GM12878 (cell line): ENCODE measurements around the gene LUZP2. TPM values are rescaled to one million over a fixed set of nuclear protein-coding genes. Genes with fewer than 3 reads are reported as not detected.

Source experiments
- ATAC-seq: fragments of 200-7000 bp; cut with Tn5 transposase; 3 replicates; pipeline ENCODE4 v1.9.1; 2020; ENCODE audit warnings: mild to moderate bottlenecking, moderate library complexity
- BruUV-seq: library from RNA; stranded (reverse); fragments of 400-500 nt; replicated peaks from 2 replicates; lab custom pipeline; 2021; lab: Mats Ljungman, UMichigan
- CTCF ChIA-PET: fragments of 300-600 bp; sonication (Branson Sonifier 250); formaldehyde crosslinking; extraction: SDS; loops from one replicate; lab custom pipeline; 2021; ENCODE audit warnings: inconsistent platforms; lab: Yijun Ruan, JAX
- POLR2A ChIA-PET: fragments of 350-600 bp; formaldehyde crosslinking; extraction: SDS; loops from one replicate; lab custom pipeline; 2021; ENCODE audit warnings: inconsistent platforms; lab: Charles Lee
- RAD21 ChIA-PET: fragments of 300-600 bp; sonication (Branson Sonifier 250); formaldehyde crosslinking; loops from one replicate; lab custom pipeline; 2023; ENCODE audit warnings: antibody characterized with exemption; ENCODE audit not compliant: unreplicated experiment; lab: Charles Lee
- SMC1A ChIA-PET: fragments of 300-600 bp; sonication (Branson Sonifier 250); formaldehyde crosslinking; loops from one replicate; lab custom pipeline; 2023; ENCODE audit not compliant: unreplicated experiment, uncharacterized antibody; lab: Charles Lee
- DNase-seq: peaks from one replicate; pipeline ENCODE4 v3.0.0-alpha.2; 2011; ENCODE audit warnings: low read depth, low spot score
- FAIRE-seq: peaks from 3 replicates; lab custom pipeline; 2011; peaks lifted over from hg19 to GRCh38; lab: Jason Lieb, UNC
- H2AFZ ChIP-seq: 2 replicates; pipeline ENCODE4 v1.6.0; 2011; ENCODE audit warnings: low read depth, low read length, control low read depth; ENCODE audit not compliant: control insufficient read depth
- H3K27ac ChIP-seq: 2 replicates; pipeline ENCODE4 v1.5.1; 2011; ENCODE audit warnings: control low read depth; ENCODE audit not compliant: control insufficient read depth, insufficient read depth
- H3K27me3 ChIP-seq, 2 experiments: replicated peaks in 1 of 2; 2 replicates each; pipeline versions ENCODE4 v1.6.0 to v1.6.1; 2011; ENCODE audit warnings: low read length in 1 of 2; ENCODE audit not compliant: control insufficient read depth in 2 of 2, insufficient read depth in 2 of 2
- H3K36me3 ChIP-seq, 2 experiments: 2 replicates each; pipeline ENCODE4 v1.5.1; 2011; ENCODE audit warnings: low read length in 1 of 2; ENCODE audit not compliant: control insufficient read depth in 2 of 2, insufficient read depth in 2 of 2
- H3K4me1 ChIP-seq: 2 replicates; pipeline ENCODE4 v1.6.1; 2011; ENCODE audit warnings: mild to moderate bottlenecking, low read length, moderate library complexity, mixed read lengths; ENCODE audit not compliant: control insufficient read depth, insufficient read depth
- H3K4me2 ChIP-seq: 2 replicates; pipeline ENCODE4 v1.6.0; 2011; ENCODE audit warnings: control low read depth; ENCODE audit not compliant: control insufficient read depth, insufficient read depth
- H3K4me3 ChIP-seq: fragments of 200-600 bp; sonication (generic); 2 replicates; pipeline ENCODE4 v1.5.1; 2016
- H3K79me2 ChIP-seq: 2 replicates; pipeline ENCODE4 v1.6.0; 2011; ENCODE audit warnings: low read length; ENCODE audit not compliant: control insufficient read depth, insufficient read depth
- H3K9ac ChIP-seq: 2 replicates; pipeline ENCODE4 v1.8.0; 2011; ENCODE audit warnings: low read length, control low read depth, mixed read lengths; ENCODE audit not compliant: control insufficient read depth, insufficient read depth
- H3K9me3 ChIP-seq: replicated peaks from 3 replicates; pipeline ENCODE4 v1.5.1; 2011; ENCODE audit warnings: mild to moderate bottlenecking, low read length; ENCODE audit not compliant: control insufficient read depth, insufficient read depth
- H4K20me1 ChIP-seq: 2 replicates; pipeline ENCODE4 v1.6.0; 2011; ENCODE audit not compliant: control insufficient read depth, insufficient read depth
- CBFB ChIP-seq: IDR thresholded peaks from 2 replicates; pipeline ENCODE4 v1.6.1; 2016; ENCODE audit warnings: antibody characterized with exemption, low read depth
- FOXM1 ChIP-seq: IDR thresholded peaks from 2 replicates; pipeline ENCODE4 v1.6.1; 2012; ENCODE audit warnings: low read depth, mild to moderate bottlenecking, inconsistent platforms, low read length, moderate library complexity
- KLF5 ChIP-seq: fragments of 450-650 bp; IDR thresholded peaks from 2 replicates; pipeline ENCODE4 v1.6.1; 2014; ENCODE audit warnings: mild to moderate bottlenecking; ENCODE audit not compliant: partially characterized antibody
- MYB ChIP-seq: fragments of 150-350 bp; IDR thresholded peaks from 2 replicates; pipeline ENCODE4 v1.6.1; 2014; ENCODE audit warnings: mild to moderate bottlenecking, low read depth, low read length, borderline replicate concordance
- NBN ChIP-seq: fragments of 450-650 bp; IDR thresholded peaks from 2 replicates; pipeline ENCODE4 v1.6.1; 2016
- NR2C2 ChIP-seq: IDR thresholded peaks from 2 replicates; pipeline ENCODE4 v1.6.1; 2011; ENCODE audit warnings: borderline replicate concordance, low read depth; ENCODE audit not compliant: control insufficient read depth, insufficient read length
- NR2F1 ChIP-seq: fragments of 450-650 bp; conservative IDR thresholded peaks from 2 replicates; pipeline ENCODE4 v1.6.1; 2017; ENCODE audit warnings: mild to moderate bottlenecking
- NRF1 ChIP-seq: conservative IDR thresholded peaks from 2 replicates; pipeline ENCODE4 v1.6.1; 2011; ENCODE audit warnings: mild to moderate bottlenecking, low read depth, low read length, improper control_type of control experiment
- STAT1 ChIP-seq: fragments of 450-650 bp; conservative IDR thresholded peaks from 2 replicates; pipeline ENCODE4 v1.6.1; 2014; ENCODE audit warnings: antibody characterized with exemption, mild to moderate bottlenecking
- STAT3 ChIP-seq: IDR thresholded peaks from 2 replicates; pipeline ENCODE4 v1.6.1; 2011; ENCODE audit warnings: low read depth, low read length, improper control_type of control experiment
- ZNF207 ChIP-seq: fragments of 450-650 bp; IDR thresholded peaks from 2 replicates; pipeline ENCODE4 v1.6.1; 2014; ENCODE audit warnings: antibody characterized with exemption, mild to moderate bottlenecking, borderline replicate concordance
- ZNF24 ChIP-seq: fragments of 450-650 bp; IDR thresholded peaks from 2 replicates; pipeline ENCODE4 v1.6.1; 2017; ENCODE audit warnings: antibody characterized with exemption, mild to moderate bottlenecking
- WGBS: methylation state at CpG from one replicate; pipeline ENCODE4 v1.1.6; 2016; ENCODE audit warnings: low lambda C conversion rate; ENCODE audit not compliant: insufficient replicate concordance, insufficient coverage; ENCODE audit errors: missing lambda C conversion rate; 5-methylcytosine and 5-hydroxymethylcytosine counted together
- in situ Hi-C: fragments of 300-500 bp; cut with MboI; formaldehyde crosslinking; loops from 9 replicates; pipeline ENCODE4 v1.14.3; 2018; ENCODE audit warnings: mixed read lengths
- intact Hi-C: fragments of 100-400 bp; cut with micrococcal nuclease; formaldehyde crosslinking; loops from one replicate; pipeline ENCODE4 v1.14.2; 2022; ENCODE audit not compliant: unreplicated experiment
- polyA plus RNA-seq, 11 experiments: library from polyadenylated mRNA; depleted of rRNA in 4 of 11; unstranded in 6 of 11; stranded (reverse) in 5 of 11; fragments of >200 nt; fragmentation: Nextera tagmentation in 4 of 11; fragmentation: Illumina TruSeq in 1 of 11; extraction: Ambion mirVana in 4 of 11; extraction: Trizol in 1 of 11; gene quantifications; 1 replicate in 1 of 11; 2 replicates in 10 of 11; pipeline versions ENCODE4 v1.2.1 to v1.2.3, GENCODE V29; 2011 to 2016; ENCODE audit warnings: inconsistent platforms in 2 of 11, missing spikeins in 2 of 11, low read depth in 1 of 11
- total RNA-seq, 4 experiments: library from RNA; depleted of rRNA in 3 of 4; stranded (reverse); fragments of >200 nt in 3 of 4; fragmentation: Illumina TruSeq in 1 of 4; extraction: Trizol in 1 of 4; gene quantifications; 2 replicates each; pipeline versions ENCODE4 v1.2.1 to v1.2.3, GENCODE V29; 2013 to 2021
- TF ChIP-seq, protein P1 (sequence below): IDR thresholded peaks from 2 replicates; pipeline ENCODE4 v1.6.1; 2011; ENCODE audit warnings: borderline replicate concordance, low read depth, mild to moderate bottlenecking, moderate library complexity, mixed read lengths, low read length; ENCODE audit not compliant: insufficient read depth; ENCODE audit errors: extremely low read length
- TF ChIP-seq, protein P2 (sequence below): fragments of 450-650 bp; IDR thresholded peaks from 2 replicates; pipeline ENCODE4 v1.6.1; 2018; ENCODE audit warnings: mild to moderate bottlenecking, low read depth, moderate library complexity; ENCODE audit not compliant: partially characterized antibody
- TF ChIP-seq, protein P3 (sequence below): fragments of 450-650 bp; IDR thresholded peaks from 2 replicates; pipeline ENCODE4 v1.6.1; 2018; ENCODE audit warnings: borderline replicate concordance, mild to moderate bottlenecking; ENCODE audit not compliant: partially characterized antibody
- TF ChIP-seq, protein P4 (sequence below): fragments of 450-650 bp; formaldehyde crosslinking; IDR thresholded peaks from 2 replicates; pipeline ENCODE4 v1.5.0; 2022; ENCODE audit warnings: mild to moderate bottlenecking, missing genetic modification characterization

The LUZP2 gene
- total and polyA plus RNA-seq, 10 of the 15 experiments (the other 5 are each of a cell fraction or from before 2014, with no cell fraction given) = not detected

DNA sequence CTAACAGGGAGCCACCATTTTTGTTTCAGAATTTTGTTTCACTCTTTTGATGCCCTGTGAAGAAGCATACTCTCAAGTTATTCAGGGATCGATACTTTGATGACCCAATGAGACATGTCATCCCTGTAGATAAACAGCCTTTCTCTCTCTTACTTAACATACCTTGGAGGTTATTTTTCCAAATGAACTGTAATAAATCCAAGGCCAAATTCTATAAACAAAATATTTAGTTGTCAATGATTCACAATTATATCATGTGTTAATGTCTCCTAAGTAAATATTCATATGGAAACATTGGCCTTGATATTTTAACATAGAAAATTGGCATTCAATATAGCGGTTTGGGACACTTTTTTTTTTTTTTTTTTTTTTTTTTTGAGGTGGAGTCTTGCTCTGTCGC is 97.5 kb downstream of the LUZP2 start:
- H3K4me1 ChIP-seq = no peaks in the 10 kb centered on the region
- ChIA-PET POLR2A (no interaction called here), CTCF (no interaction called here), RAD21 (no interaction called here), SMC1A (no interaction called here)
- H3K79me2 ChIP-seq = no peaks in the 10 kb centered on the region
- intact Hi-C loops (no loop called here), in situ Hi-C loops (no loop called here)
- FAIRE-seq (no peak), ATAC-seq (no peak), DNase-seq (no peak)
- no peak overlapping the region for H3K9ac ChIP-seq
- H3K9me3 ChIP-seq = no peaks in the 10 kb centered on the region
- H3K27ac ChIP-seq = no peak overlapping the region
- H4K20me1 ChIP-seq = no peaks in the 10 kb centered on the region
- H3K36me3 ChIP-seq = no peaks in the 10 kb centered on the region
- no peak overlapping the region for H3K4me2 ChIP-seq
- H2AFZ ChIP-seq = no peak overlapping the region
- WGBS = 29% methylated on average over 3 of the region's 3 CpGs
- BruUV-seq = no TSS peak
- H3K4me3 ChIP-seq = no peak overlapping the region
- H3K27me3 ChIP-seq = no peaks in the 10 kb centered on the region
- TF ChIP-seq MYB = no peak
- no peak for TF ChIP-seq ZNF207
- TF ChIP-seq STAT3 = no peak
- no peak for TF ChIP-seq CBFB
- TF ChIP-seq ZNF24 = no peak
- TF ChIP-seq STAT1 = no peak
- TF ChIP-seq NBN = no peak
- TF ChIP-seq, protein P1, sequence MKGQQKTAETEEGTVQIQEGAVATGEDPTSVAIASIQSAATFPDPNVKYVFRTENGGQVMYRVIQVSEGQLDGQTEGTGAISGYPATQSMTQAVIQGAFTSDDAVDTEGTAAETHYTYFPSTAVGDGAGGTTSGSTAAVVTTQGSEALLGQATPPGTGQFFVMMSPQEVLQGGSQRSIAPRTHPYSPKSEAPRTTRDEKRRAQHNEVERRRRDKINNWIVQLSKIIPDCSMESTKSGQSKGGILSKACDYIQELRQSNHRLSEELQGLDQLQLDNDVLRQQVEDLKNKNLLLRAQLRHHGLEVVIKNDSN = no peak
- TF ChIP-seq, protein P2, sequence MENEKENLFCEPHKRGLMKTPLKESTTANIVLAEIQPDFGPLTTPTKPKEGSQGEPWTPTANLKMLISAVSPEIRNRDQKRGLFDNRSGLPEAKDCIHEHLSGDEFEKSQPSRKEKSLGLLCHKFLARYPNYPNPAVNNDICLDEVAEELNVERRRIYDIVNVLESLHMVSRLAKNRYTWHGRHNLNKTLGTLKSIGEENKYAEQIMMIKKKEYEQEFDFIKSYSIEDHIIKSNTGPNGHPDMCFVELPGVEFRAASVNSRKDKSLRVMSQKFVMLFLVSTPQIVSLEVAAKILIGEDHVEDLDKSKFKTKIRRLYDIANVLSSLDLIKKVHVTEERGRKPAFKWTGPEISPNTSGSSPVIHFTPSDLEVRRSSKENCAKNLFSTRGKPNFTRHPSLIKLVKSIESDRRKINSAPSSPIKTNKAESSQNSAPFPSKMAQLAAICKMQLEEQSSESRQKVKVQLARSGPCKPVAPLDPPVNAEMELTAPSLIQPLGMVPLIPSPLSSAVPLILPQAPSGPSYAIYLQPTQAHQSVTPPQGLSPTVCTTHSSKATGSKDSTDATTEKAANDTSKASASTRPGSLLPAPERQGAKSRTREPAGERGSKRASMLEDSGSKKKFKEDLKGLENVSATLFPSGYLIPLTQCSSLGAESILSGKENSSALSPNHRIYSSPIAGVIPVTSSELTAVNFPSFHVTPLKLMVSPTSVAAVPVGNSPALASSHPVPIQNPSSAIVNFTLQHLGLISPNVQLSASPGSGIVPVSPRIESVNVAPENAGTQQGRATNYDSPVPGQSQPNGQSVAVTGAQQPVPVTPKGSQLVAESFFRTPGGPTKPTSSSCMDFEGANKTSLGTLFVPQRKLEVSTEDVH = no peak
- no peak for TF ChIP-seq NR2F1
- TF ChIP-seq KLF5 = no peak
- no peak for TF ChIP-seq NR2C2
- TF ChIP-seq, protein P3, sequence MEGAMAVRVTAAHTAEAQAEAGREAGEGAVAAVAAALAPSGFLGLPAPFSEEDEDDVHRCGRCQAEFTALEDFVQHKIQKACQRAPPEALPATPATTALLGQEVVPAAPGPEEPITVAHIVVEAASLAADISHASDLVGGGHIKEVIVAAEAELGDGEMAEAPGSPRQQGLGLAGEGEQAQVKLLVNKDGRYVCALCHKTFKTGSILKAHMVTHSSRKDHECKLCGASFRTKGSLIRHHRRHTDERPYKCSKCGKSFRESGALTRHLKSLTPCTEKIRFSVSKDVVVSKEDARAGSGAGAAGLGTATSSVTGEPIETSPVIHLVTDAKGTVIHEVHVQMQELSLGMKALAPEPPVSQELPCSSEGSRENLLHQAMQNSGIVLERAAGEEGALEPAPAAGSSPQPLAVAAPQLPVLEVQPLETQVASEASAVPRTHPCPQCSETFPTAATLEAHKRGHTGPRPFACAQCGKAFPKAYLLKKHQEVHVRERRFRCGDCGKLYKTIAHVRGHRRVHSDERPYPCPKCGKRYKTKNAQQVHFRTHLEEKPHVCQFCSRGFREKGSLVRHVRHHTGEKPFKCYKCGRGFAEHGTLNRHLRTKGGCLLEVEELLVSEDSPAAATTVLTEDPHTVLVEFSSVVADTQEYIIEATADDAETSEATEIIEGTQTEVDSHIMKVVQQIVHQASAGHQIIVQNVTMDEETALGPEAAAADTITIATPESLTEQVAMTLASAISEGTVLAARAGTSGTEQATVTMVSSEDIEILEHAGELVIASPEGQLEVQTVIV = no peak
- TF ChIP-seq FOXM1 = no peak
- TF ChIP-seq NRF1 = no peak
- TF ChIP-seq, protein P4, sequence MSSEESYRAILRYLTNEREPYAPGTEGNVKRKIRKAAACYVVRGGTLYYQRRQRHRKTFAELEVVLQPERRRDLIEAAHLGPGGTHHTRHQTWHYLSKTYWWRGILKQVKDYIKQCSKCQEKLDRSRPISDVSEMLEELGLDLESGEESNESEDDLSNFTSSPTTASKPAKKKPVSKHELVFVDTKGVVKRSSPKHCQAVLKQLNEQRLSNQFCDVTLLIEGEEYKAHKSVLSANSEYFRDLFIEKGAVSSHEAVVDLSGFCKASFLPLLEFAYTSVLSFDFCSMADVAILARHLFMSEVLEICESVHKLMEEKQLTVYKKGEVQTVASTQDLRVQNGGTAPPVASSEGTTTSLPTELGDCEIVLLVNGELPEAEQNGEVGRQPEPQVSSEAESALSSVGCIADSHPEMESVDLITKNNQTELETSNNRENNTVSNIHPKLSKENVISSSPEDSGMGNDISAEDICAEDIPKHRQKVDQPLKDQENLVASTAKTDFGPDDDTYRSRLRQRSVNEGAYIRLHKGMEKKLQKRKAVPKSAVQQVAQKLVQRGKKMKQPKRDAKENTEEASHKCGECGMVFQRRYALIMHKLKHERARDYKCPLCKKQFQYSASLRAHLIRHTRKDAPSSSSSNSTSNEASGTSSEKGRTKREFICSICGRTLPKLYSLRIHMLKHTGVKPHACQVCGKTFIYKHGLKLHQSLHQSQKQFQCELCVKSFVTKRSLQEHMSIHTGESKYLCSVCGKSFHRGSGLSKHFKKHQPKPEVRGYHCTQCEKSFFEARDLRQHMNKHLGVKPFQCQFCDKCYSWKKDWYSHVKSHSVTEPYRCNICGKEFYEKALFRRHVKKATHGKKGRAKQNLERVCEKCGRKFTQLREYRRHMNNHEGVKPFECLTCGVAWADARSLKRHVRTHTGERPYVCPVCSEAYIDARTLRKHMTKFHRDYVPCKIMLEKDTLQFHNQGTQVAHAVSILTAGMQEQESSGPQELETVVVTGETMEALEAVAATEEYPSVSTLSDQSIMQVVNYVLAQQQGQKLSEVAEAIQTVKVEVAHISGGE (CRISPR knock-in tag) = no peak
